Urothelium cell line (cell line): Measurements from ENCODE around the gene MTHFD2L.
"Not testable (repeated sequence)": the region's sequence is repeated elsewhere in the genome, so short reads cannot be mapped to it uniquely, and the experiment has no call there.

Source experiments
- DNase-seq: peaks from one replicate; pipeline ENCODE4 v3.0.0; 2011; ENCODE audit warnings: low spot score, mixed read lengths
- FAIRE-seq: peaks from 2 replicates; lab custom pipeline; 2011; peaks lifted over from hg19 to GRCh38; lab: Jason Lieb, UNC

Gene MTHFD2L

DNA sequence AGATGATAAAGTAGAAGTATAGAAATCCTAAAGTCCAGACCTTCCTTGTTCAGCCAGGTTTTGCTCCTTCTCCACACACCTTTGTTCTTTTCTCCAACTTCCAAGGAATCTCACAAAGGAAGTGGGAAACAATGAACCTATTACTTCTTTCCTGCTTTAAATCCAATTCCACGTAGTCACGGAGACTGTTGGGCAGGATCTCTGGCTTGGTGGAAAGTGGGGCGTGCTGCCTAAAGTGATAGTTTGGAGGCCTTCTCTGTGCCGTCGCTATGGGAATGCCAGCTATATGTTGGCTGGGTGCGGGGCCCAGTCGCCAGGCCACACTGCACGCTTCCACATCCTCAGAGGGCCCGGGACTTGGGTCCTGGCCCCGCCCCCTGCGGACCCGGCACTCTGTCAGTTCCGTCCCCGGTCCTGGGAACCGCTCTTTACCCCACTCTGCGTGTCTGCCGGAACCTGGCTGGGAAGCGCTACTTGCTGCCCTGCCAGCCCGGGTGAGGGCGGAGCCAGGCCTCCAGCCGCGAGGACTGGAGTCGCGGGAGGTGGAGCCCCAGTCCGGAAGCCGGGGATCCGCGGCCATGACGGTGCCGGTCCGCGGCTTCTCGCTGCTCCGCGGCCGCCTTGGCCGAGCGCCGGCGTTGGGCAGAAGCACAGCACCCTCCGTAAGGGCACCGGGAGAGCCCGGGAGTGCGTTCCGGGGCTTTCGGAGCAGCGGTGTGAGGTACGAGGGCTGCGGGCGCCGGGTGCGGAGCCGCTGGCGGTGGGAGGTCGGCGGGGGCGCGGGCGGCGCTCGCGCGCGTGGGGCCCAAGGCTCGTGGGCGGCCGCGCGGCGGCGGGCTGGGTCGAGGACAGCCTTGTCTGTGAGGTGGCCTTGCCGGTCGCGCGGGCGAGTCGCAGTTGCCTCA, at the start of gene MTHFD2L:
Gene MTHFD2L, plus strand, starts transcription at position 558 of the 905 bp plus-strand sequence. Its CDS starts 21 bp downstream, at position 579.
- peak; percentile 98 for FAIRE-seq
- peak; percentile 99 for DNase-seq

DNA sequence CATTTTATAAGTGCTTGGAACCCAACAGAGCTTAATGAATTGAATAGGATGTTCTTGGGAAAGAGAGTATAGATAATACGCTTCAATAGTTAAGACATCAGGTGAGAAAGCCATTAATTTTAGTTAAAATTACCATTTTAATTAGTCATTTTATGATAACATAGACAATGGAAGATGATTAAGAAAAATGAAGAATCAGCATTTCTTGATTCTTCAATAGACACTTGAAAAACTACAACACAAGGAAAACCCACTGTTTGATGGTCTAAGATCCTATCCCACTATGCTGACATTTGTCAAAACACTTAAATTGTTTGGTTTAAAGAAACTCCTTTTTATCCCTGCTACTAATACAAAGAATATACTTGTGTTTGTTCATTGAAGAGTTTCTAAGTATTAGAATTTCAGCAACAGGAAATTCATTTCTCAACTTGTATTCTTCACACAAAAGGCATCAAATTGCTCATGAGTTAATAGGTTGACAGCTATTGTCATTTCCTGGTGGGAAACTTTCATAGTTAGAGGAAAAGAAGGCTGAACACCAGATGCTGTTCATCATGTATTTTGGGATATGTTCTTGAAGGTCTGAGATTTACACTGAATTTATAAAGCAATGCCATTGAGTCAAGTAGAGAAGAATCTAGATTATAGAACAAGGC, 49.3 kb upstream of the MTHFD2L start:
- FAIRE-seq (no peak), DNase-seq (no peak)

DNA sequence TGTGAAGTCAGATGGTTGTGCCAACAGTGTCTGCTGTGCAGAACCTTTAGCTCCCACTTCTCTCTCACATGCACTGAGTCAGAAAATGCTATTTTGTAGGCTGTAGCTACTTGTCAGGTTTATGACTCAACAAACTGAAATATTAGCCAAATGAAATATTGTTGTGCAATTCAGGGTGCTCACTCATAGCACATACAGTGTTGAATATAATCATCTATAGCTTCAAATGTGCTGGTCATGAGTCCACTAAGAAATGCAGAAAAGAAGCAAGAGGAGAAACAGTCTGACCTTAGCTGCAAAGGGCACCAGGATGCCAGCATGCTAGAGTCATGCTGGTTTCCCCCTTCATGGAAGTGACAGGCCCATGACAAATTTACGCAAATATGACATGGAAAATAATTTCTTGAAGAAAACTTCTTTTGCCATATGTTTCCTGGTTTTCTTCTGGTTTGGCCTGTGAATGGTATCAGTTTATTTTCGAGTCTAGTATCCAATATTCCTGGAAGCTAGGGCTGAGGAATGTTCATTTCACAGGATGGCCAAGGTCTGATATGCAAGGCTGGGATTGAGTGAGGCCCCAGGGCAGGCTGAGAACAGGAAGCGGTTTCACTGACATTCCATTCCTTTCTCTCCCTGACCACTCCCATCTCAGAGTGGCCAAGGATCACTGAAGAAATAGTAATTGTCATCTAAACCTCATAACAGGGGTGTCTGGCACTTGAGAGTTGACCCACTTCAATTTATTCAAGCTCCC, 48.6 kb upstream of the MTHFD2L start:
- peak; percentile 97 for FAIRE-seq

DNA sequence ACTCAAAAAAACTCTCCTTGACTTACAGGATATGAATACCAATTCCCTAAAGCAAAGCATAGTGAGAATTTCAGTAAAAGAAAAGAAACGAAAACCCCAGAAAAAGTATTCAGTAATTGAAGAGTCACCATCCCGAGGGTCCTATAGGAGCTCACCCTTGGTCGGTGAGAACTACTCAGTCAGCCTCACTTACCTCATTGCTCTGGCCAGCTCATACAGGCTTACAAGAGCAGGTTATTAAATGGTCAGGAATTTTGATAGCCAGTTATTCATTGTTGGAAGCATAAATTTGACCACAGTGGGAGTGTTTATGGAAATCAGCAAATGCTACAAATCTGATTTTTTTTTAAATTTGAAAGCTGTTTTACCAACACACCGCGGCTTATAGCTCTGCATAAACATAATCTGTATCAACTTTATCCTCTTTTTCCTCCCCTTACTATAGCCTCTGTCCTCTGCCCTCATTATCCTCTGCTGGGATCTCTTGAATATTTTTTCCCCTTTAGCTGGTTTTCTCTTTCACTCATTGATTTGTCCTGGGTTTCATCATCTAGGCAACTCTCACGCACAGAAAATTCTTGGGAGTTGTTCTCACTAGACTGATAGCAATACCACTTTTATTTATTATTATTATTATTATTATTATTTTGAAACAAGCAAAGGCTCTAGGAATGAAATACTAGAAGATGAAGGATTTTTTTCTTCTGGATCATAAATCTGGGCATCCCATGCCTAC, 47.9 kb upstream of the MTHFD2L start:
- peak; percentile 49 for DNase-seq
- no peak for FAIRE-seq

More for the DNA sequence above, 48.6 kb upstream of the MTHFD2L start:
- peak; percentile 87 for DNase-seq

DNA sequence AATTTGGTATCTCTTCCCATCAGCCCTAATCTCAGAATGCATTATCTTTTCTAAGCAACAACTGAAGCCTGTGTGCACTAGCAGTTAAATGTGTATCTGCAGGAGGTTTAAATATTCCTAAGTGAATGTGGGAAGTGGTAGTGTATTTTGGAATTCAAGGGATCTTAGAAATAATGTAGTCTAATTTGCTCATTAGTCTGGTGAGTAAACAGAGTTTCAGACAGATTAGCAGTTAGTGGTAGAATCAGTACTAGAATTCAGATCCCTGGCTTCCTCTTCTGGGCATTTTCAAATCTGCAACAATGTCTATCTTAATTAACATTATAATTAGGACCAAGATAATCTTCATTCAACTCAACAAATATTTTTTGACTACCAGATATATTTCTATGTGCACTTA, 47.2 kb upstream of the MTHFD2L start:
- FAIRE-seq (no peak), DNase-seq (no peak)

DNA sequence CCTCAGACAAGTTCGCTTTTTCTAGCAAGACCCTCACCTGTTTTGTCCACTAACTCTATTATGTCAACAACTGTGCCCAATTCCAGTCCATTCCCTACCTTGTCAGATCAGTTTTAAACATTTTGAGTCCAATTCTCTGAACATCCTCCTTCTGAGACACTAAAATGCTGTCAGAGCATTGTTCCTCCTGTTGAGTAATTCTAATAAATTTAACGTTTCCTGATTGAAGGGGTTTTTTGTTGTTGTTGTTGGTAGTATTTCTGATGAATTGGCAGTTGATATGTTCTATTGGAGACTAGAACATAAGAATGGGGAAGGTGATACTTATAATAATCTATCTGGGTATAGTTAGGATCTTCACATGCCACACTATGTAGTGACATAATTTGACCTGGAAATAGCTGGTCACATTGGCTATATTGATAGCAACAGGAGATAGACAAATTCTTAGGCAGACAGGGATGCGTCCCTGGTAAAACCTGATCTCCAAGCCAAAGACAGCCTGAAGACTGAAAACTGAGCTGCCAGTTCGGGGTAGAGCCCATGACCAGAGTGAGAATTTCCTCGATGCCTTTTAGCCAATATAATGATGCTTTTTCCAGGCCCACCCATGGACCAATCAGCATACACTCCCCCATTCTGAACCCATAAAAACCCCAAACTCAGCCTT, 46.5 kb upstream of the MTHFD2L start:
- no peak for DNase-seq
- no peak for FAIRE-seq

DNA sequence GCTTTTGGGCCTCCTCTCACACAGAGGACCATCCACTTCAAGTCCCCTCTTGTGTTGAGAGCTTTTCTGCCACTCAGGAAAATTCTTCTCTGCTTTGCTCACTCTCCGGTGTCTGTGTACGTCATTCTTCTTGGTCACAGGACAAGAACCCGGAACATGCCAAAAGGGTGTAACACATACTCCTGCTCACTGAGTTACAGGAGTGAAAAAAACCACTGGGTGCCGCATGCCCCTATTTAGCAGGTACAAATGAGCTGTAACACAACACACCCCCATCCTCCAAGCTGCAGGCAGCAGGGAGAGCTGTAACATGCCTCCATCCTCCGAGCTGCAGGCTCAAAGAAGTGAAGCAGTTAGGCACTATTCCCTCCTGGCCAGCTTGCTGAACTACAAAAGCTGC, 45.9 kb upstream of the MTHFD2L start:
- FAIRE-seq (no peak), DNase-seq (no peak)

DNA sequence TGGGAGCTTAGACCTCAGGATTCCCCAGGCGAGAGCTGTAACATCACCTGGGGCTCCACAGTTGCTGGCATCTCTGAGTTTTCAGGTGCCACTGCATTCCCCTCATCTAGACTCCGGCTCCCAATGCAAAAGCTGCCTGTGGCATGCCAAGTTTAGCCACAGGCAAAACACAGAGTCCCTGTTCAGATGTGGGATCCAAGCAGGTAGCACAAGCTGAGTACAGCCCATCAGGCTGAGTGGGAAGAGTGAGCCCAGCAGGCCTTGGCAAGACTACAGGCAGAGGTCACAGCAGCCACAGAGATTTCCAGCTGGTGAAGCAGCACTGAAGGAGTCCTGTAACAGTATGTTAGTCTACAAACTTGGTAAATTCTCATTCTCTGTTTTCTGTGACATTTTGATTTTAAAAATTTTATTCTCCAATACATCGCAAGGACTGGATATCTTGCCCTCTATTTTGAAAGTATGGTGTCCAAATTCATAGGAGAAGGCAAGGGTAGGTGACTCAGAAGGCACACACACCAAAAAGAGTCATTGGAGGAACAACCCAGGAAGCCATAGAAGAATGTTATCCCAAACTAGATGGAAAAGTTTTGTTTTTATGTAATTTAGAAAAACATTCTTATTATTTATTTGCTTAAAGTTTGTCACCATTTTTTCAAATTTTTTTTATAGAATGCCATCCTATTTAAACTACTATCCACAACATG, 45.4 kb upstream of the MTHFD2L start:
- FAIRE-seq = no peak
- DNase-seq = no peak

DNA sequence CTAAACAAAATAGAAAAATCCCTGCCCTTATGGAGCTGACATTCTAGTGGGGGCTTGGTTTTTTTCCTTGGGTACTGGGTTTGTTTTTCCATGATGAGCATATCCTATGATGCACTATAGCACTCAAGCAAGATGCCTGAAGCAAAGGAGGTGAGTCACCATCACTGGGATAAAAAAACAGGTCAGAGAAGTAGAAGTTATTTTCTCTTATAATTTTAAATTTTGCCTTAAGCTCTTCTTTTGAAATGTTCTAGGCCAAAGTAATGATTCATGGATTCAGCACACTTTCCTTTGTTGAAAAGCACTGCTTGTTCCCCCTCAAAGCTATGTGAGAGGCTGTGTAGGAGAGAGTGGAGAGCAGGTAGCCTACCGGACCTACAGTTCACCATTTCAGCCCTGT, 43.7 kb upstream of the MTHFD2L start:
- DNase-seq (no peak), FAIRE-seq (no peak)

DNA sequence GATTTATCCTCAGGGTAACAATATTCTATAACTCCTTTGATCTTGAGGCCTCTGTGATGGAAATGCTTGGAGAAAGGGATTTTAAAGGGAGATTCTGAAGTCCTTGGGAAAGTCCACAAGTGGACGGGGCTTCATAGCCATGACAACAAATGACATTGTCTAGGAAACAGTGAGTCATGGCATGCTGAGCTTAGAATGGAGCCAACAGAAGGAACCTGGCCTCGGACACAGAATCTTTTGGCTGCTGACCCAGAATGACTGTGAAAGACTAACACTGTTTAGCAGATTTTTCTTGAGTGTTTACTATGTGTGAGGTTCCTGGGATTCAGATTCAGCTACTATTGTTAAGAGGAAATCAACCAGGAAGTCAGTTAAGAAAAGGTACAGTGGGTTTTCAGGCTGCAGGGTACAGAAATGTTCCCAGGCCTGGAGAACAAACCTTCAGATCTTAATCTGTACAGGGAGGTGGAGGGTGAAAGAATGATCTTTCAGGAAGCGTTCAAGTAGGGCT, 40.8 kb upstream of the MTHFD2L start:
- no peak for FAIRE-seq
- peak; percentile 70 for DNase-seq

DNA sequence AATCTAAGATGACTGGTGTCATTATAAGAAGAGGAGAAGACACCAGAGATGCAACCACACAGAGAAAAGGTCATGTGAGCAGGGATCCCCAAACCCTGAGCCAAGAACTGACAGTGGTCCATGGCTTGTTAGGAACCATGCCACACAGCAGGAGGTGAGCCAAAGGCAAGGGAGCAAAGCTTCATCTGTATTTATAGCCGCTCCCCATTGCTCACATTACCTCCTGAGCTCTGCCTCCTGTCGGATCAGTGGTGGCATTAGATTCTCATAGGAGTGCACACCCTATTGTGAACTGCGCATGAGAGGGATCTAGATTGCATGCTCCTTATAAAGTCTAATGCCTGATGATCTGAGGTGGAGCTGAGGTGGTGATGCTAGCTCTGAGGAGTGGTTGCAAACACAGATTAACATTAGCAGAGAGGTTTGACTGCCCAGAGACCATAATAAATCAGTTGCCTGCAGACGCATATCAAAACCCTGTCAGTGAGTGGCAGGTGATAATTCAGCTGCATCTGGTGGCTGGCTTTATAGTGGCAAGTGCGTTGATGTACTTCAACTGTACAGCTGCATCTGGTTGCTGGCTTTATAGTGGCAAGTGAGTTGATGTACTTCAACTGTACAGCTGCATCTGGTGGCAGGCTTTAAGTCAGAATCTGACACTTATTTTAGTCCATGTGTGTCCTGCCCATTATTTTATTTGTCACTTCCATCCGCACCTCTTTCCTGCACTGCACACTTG, 39.1 kb upstream of the MTHFD2L start:
- FAIRE-seq (no peak), DNase-seq (no peak)

DNA sequence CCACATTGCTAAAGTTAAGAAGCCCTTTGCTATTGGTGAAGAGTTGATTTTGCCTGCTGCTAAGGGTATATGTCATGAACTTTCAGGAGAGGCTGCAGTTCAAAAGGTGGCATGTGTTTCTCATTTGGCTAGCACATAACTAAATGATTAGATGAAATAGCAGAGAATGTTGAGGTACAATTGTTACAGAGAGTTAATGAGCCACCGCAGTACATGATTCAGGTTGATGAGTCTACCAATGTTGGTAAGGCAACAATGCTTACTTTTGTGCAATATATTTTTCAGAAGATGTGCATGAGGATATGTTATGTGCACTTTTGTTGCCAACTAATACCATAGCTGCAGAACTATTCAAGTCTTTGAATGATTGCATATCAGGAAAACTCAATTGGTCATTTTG, 37.8 kb upstream of the MTHFD2L start:
- FAIRE-seq (no peak), DNase-seq (no peak)

DNA sequence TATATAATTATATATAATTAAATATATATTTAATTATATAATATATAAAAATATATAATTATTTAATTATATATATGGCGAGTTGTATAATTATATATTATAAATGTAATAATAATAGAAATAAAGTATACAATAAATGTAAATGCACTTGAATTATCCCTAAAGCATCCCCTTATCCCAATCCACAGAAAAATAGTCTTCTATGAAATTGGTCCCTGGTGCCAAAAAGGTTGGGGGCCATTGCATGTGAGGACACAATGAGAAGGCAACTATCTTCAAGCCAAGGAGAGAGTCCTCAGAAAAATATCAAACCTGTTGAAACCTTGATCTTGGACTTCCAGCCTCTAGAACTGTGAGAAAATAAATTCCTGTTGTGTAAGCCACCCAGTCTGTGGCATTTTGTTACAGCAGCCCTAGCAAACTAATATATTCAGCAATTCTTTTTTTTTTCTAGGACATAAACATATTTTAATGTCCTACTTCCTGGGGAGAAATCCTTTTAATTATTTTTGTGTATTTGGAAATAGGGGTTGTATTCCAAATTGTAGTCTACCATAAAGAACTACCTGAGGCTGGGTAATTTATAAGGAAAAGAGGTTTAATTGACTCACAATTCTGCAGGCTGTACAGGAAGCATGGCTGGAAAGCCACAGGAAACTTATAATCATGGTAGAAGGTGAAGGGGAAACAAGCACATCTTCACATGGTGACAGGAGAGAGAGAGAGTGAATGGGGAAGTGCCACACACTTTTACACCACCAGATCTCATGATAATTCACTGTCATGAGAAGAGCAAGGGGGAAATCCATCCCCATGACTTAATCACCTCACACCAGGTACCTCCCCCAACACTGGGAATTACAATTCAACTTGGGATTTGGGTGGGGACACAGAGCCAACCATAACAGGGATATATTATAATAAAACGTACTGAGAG, 36.0 kb upstream of the MTHFD2L start:
- DNase-seq (no peak), FAIRE-seq (no peak)

DNA sequence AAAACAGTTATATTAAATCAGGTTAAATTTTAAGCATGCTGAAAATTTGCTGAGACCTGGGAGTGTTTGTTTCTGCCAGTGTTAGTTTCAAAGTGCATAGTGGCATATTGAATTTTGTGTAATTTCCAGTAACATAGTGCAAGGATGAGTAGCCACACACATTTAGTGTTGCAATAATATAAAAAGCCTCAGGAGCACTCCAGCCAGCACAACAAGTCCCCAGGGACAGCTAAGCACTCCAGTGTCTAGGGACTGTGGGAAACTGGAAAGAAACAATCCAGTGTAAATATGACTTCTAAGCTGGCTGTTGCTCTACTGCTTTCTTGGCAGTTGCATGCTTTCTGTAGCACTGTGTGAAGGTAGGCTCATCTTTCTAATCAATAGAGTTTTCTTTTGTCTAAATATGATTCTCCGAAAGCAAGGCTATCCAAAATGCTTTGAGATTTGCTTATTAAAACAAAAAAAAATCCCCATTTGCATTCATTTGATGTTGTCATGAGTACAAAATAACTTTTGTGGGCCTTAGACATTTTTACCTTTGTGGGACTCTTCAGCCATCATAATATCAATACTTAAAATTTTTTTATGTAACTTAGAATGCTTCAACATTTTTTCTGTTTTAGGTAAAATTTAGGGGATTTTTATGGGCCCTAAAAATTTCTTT, 34.7 kb upstream of the MTHFD2L start:
- FAIRE-seq (no peak), DNase-seq (no peak)

DNA sequence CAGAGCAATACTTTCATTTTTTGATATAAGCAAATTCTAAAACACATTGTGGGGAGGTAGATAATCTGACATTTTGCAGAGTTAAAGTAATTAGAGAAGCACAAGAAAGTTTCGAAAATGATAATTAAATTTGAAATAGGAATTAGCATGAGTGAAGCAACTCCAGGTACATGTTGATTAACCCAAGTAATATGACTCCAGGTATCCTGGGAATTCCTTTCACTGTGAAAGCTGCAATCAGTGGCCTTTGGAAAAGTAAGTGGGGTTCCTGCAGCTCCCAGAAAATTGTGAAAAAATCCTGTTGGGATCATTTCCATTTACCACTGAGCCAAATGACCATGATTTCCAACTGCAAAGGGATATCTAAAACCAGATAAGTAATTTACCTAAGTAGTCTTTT, 32.9 kb upstream of the MTHFD2L start:
- FAIRE-seq = no peak
- DNase-seq = no peak

DNA sequence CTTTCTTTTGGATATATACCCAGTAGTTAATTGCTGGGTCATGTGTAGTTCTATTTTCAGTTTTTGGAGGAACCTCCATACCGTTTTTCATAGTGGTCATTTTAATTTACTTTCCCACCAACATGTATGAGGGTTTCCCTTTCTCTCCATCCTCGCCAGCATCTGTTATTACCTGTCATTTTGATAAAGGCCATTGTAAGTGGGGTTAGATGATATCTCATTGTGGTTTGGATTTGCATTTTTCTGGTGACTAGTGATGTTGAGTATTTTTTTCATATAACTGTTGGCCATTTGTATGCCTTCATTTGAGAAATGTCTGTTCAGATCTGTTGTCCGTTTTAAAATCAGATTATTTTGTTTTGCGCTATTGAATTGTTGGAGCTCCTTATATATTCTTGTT, 30.2 kb upstream of the MTHFD2L start:
- DNase-seq = no peak
- no peak for FAIRE-seq

DNA sequence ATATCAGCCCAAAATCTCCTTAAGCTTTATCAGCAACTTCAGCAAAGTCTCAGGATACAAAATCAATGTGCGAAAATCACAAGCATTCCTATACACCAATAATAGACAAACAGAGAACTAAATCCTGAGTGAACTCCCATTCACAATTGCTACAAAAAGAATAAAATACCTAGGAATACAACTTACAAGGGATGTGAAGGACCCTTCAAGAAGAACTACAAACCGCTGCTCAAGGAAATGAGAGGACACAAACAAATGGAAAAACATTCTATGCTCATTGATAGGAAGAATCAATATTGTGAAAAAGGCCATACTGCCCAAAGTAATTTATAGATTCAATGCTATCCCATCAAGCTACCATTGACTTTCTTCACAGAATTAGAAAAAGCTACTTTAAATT, 27.1 kb upstream of the MTHFD2L start:
- not testable (repeated sequence) for DNase-seq

More for the DNA sequence above, 27.1 kb upstream of the MTHFD2L start:
- not testable (repeated sequence) for FAIRE-seq
